ENCODE measurements around the gene AP4M1.

AP4M1 gene

GRCh38 chr7:100077205-100077604 lies 24.2 kb upstream of the AP4M1 start:
- no peak for TF ChIP-seq CTCF (IDR thresholded peaks at IDR 0.05; ENCODE audit: poor library complexity, severe bottlenecking)
- ATAC-seq (ENCODE audit: low read depth) (no peak), DNase-seq (ENCODE audit: low spot score) (no peak)
- Histone ChIP-seq H3K9me3 (ENCODE audit: severe bottlenecking) (peaks cover 6% of the 10 kb centered on the region), H3K27ac (ENCODE audit: poor library complexity, severe bottlenecking) (no peak overlapping the region), H3K4me1 (ENCODE audit: insufficient read depth, poor library complexity, severe bottlenecking) (peaks cover 7% of the 10 kb centered on the region), H3K4me3 (ENCODE audit: severe bottlenecking) (no peak overlapping the region), H3K27me3 (ENCODE audit: insufficient read depth, poor library complexity, severe bottlenecking) (no peaks in the 10 kb centered on the region), H3K36me3 (ENCODE audit: low read depth) (peaks cover 80% of the 10 kb centered on the region)

GRCh38 chr7:100079024-100079560 lies 22.4 kb upstream of the AP4M1 start:
- Histone ChIP-seq H3K9me3 (ENCODE audit: severe bottlenecking) (no peaks in the 10 kb centered on the region), H3K27ac (ENCODE audit: poor library complexity, severe bottlenecking) (no peak overlapping the region), H3K4me1 (ENCODE audit: insufficient read depth, poor library complexity, severe bottlenecking) (peaks cover 9% of the 10 kb centered on the region), H3K27me3 (ENCODE audit: insufficient read depth, poor library complexity, severe bottlenecking) (no peaks in the 10 kb centered on the region), H3K4me3 (ENCODE audit: severe bottlenecking) (no peak overlapping the region), H3K36me3 (ENCODE audit: low read depth) (peaks cover 62% of the 10 kb centered on the region)
- TF ChIP-seq CTCF (IDR thresholded peaks at IDR 0.05; ENCODE audit: poor library complexity, severe bottlenecking): no peak
- DNase-seq (ENCODE audit: low spot score) (no peak), ATAC-seq (ENCODE audit: low read depth) (no peak)

- Histone ChIP-seq H3K4me3 (ENCODE audit: severe bottlenecking) (peak overlapping the region; percentile 97), H3K27ac (ENCODE audit: poor library complexity, severe bottlenecking) (peak overlapping the region; percentile 33), H3K9me3 (ENCODE audit: severe bottlenecking) (no peaks in the 10 kb centered on the region), H3K36me3 (ENCODE audit: low read depth) (peaks cover 42% of the 10 kb centered on the region), H3K27me3 (ENCODE audit: insufficient read depth, poor library complexity, severe bottlenecking) (no peaks in the 10 kb centered on the region), H3K4me1 (ENCODE audit: insufficient read depth, poor library complexity, severe bottlenecking) (peaks cover 9% of the 10 kb centered on the region)
- DNase-seq (ENCODE audit: low spot score): no peak
- TF ChIP-seq CTCF (IDR thresholded peaks at IDR 0.05; ENCODE audit: poor library complexity, severe bottlenecking): no peak
- ATAC-seq (ENCODE audit: low read depth): peak; percentile 32
Measured at GRCh38 chr7:100080907-100081534, 20.4 kb upstream of the AP4M1 start.

GRCh38 chr7:100081535-100082102 lies 19.8 kb upstream of the AP4M1 start, which contains the start of gene ZNF3:
Gene ZNF3 (minus strand): TSS chr7:100081723. CDS start chr7:100077357, 4,366 bp downstream.
- peak within 1 kb of the TSS; percentile 33 for H3K27ac ChIP-seq (ENCODE audit: poor library complexity, severe bottlenecking)
- H3K27me3 ChIP-seq (ENCODE audit: insufficient read depth, poor library complexity, severe bottlenecking): no peaks in the 10 kb centered on the region
- no peaks in the 10 kb centered on the region for H3K9me3 ChIP-seq (ENCODE audit: severe bottlenecking)
- TF ChIP-seq CTCF (IDR thresholded peaks at IDR 0.05; ENCODE audit: poor library complexity, severe bottlenecking): peak; percentile 98
- peaks cover 36% of the 10 kb centered on the region for H3K36me3 ChIP-seq (ENCODE audit: low read depth)
- ATAC-seq (ENCODE audit: low read depth) (peak; percentile 87), DNase-seq (ENCODE audit: low spot score) (peak; percentile 97)
- H3K4me1 ChIP-seq (ENCODE audit: insufficient read depth, poor library complexity, severe bottlenecking): peaks cover 10% of the 10 kb centered on the region
- peak within 1 kb of the TSS; percentile 97 for H3K4me3 ChIP-seq (ENCODE audit: severe bottlenecking)

- Histone ChIP-seq H3K9me3 (ENCODE audit: severe bottlenecking) (no peaks in the 10 kb centered on the region), H3K36me3 (ENCODE audit: low read depth) (peaks cover 23% of the 10 kb centered on the region), H3K4me1 (ENCODE audit: insufficient read depth, poor library complexity, severe bottlenecking) (peaks cover 20% of the 10 kb centered on the region), H3K27ac (ENCODE audit: poor library complexity, severe bottlenecking) (no peak overlapping the region), H3K4me3 (ENCODE audit: severe bottlenecking) (no peak overlapping the region), H3K27me3 (ENCODE audit: insufficient read depth, poor library complexity, severe bottlenecking) (no peaks in the 10 kb centered on the region)
- ATAC-seq (ENCODE audit: low read depth) (no peak), DNase-seq (ENCODE audit: low spot score) (no peak)
- TF ChIP-seq CTCF (IDR thresholded peaks at IDR 0.05; ENCODE audit: poor library complexity, severe bottlenecking): no peak
Measured at GRCh38 chr7:100082978-100083377, 18.5 kb upstream of the AP4M1 start.

Data from RWPE2 (cell line).